Adrenal gland (tissue), 5 donors: Measurements from ENCODE around the gene EPPIN.

ENCODE experiments used
- POLR2A ChIP-seq, 2 donors: fragments of 450-650 bp; IDR thresholded peaks; one replicate each; pipeline ENCODE4 v1.6.1; 2017; ENCODE audit warnings: antibody characterized with exemption in 2 of 2, mild to moderate bottlenecking in 2 of 2, moderate library complexity in 1 of 2
- TF ChIP-seq, protein P1 (sequence below), 6 experiments: fragments of 450-650 bp in 4 of 6; fragments of 200-600 bp in 2 of 6; sonication (generic) in 1 of 6; IDR thresholded peaks; 1 replicate in 5 of 6; 2 replicates in 1 of 6; pipeline versions ENCODE4 v1.5.1 to v1.8.0; 2016 to 2021; ENCODE audit warnings: antibody characterized with exemption in 6 of 6, mild to moderate bottlenecking in 2 of 6, moderate library complexity in 1 of 6
- donor health status: DM: no; HTN: no; CAD: no.

- TF ChIP-seq, protein P1, sequence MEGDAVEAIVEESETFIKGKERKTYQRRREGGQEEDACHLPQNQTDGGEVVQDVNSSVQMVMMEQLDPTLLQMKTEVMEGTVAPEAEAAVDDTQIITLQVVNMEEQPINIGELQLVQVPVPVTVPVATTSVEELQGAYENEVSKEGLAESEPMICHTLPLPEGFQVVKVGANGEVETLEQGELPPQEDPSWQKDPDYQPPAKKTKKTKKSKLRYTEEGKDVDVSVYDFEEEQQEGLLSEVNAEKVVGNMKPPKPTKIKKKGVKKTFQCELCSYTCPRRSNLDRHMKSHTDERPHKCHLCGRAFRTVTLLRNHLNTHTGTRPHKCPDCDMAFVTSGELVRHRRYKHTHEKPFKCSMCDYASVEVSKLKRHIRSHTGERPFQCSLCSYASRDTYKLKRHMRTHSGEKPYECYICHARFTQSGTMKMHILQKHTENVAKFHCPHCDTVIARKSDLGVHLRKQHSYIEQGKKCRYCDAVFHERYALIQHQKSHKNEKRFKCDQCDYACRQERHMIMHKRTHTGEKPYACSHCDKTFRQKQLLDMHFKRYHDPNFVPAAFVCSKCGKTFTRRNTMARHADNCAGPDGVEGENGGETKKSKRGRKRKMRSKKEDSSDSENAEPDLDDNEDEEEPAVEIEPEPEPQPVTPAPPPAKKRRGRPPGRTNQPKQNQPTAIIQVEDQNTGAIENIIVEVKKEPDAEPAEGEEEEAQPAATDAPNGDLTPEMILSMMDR (IDR thresholded peaks at IDR 0.05), result no peak
- TF ChIP-seq POLR2A (IDR thresholded peaks at IDR 0.05), result no peak
Observed at GRCh38 chr20:45564760-45565276, 17.6 kb upstream of the EPPIN start.
